Measurements from ENCODE around the gene NXPH2. TPM values are rescaled to one million over a fixed set of nuclear protein-coding genes. Genes with fewer than 3 reads are reported as not detected.

The NXPH2 gene
- total and polyA plus RNA-seq, 2 of the 13 experiments (the other 11 are each of a cell fraction or from before 2014, with no cell fraction given) = not detected

- TF ChIP-seq ZNF687 (CRISPR knock-in tag; IDR thresholded peaks at IDR 0.05) (no peak), BATF2 (CRISPR knock-in tag; IDR thresholded peaks at IDR 0.05) (no peak), CCAR2 (optimal IDR thresholded peaks at IDR 0.05; ENCODE audit: low read depth, low read length) (no peak), MYC (CRISPR knock-in tag; IDR thresholded peaks at IDR 0.05; ENCODE audit: borderline replicate concordance) (no peak), ZBTB2 (CRISPR knock-in tag; IDR thresholded peaks at IDR 0.05; ENCODE audit: low read depth) (no peak), FLYWCH1 (CRISPR knock-in tag; IDR thresholded peaks at IDR 0.05) (no peak), SMARCC2 (IDR thresholded peaks at IDR 0.05) (no peak), FOXK1 (CRISPR knock-in tag; IDR thresholded peaks at IDR 0.05; ENCODE audit: borderline replicate concordance, low read depth) (no peak), NR2F6 (IDR thresholded peaks at IDR 0.05) (no peak), NR2F6 (CRISPR knock-in tag; IDR thresholded peaks at IDR 0.05) (peak; percentile 17; the same call in 1 of the 2 replicates), ELF1 (CRISPR knock-in tag; IDR thresholded peaks at IDR 0.05) (no peak), ZNF879 (CRISPR knock-in tag; IDR thresholded peaks at IDR 0.05) (no peak), CERS6 (CRISPR knock-in tag; IDR thresholded peaks at IDR 0.05) (no peak), THAP7 (CRISPR knock-in tag; IDR thresholded peaks at IDR 0.05) (no peak), ZFP36L2 (CRISPR knock-in tag; IDR thresholded peaks at IDR 0.05) (no peak), ZBTB1 (CRISPR knock-in tag; IDR thresholded peaks at IDR 0.05; ENCODE audit: borderline replicate concordance) (no peak), ZFP41 (CRISPR knock-in tag; IDR thresholded peaks at IDR 0.05; ENCODE audit: borderline replicate concordance) (no peak), TBL1XR1 (IDR thresholded peaks at IDR 0.05; ENCODE audit: borderline replicate concordance, low read length, partially characterized antibody) (no peak), HNRNPH1 (optimal IDR thresholded peaks at IDR 0.05; ENCODE audit: low read depth, low read length) (no peak), TBP (CRISPR knock-in tag; IDR thresholded peaks at IDR 0.05) (no peak), ZSCAN5A (CRISPR knock-in tag; IDR thresholded peaks at IDR 0.05; ENCODE audit: borderline replicate concordance) (no peak)
Observed at GRCh38 chr2:138720035-138720838, 60.0 kb downstream of the NXPH2 start (continued).

Data from HepG2 (cell line).